K562 (cell line): ENCODE measurements around the gene PHLDB2. TPM values are rescaled to one million over a fixed set of nuclear protein-coding genes. Genes with fewer than 3 reads are reported as not detected.
"Not testable (repeated sequence)": the region's sequence is repeated elsewhere in the genome, so short reads cannot be mapped to it uniquely, and the experiment has no call there.

Source experiments
- ATAC-seq: fragments of 200-7000 bp; cut with Tn5 transposase; 3 replicates; pipeline ENCODE4 v1.9.1; 2020; ENCODE audit warnings: moderate library complexity
- BruUV-seq: library from RNA; stranded (reverse); fragments of 400-500 nt; replicated peaks from 2 replicates; lab custom pipeline; 2021; lab: Mats Ljungman, UMichigan
- CTCF ChIA-PET: fragments of 300-600 bp; formaldehyde crosslinking; extraction: SDS; loops from one replicate; lab custom pipeline; 2021; ENCODE audit warnings: low intra/inter-chr PET ratio; lab: Yijun Ruan, JAX
- POLR2A ChIA-PET: fragments of 300-600, 350-650 bp; sonication (Branson Sonifier 250); formaldehyde crosslinking; extraction: SDS; loops from one replicate; lab custom pipeline; 2021; ENCODE audit warnings: antibody characterized with exemption, inconsistent platforms; lab: Yijun Ruan, JAX
- DNase-seq, 4 experiments: peaks; one replicate each; pipeline versions ENCODE4 v3.0.0 to v3.0.0-alpha.2; 2011 to 2018; ENCODE audit warnings: low spot score in 3 of 4, mixed read lengths in 3 of 4; ENCODE audit errors: extremely low read depth in 1 of 4
- FAIRE-seq: peaks from 2 replicates; lab custom pipeline; 2011; peaks lifted over from hg19 to GRCh38; lab: Jason Lieb, UNC
- H2AFZ ChIP-seq: 2 replicates; pipeline ENCODE4 v1.6.0; 2011; ENCODE audit warnings: low read depth, low read length, control low read depth, inconsistent platforms
- H3K27ac ChIP-seq: fragments of 200-600 bp; 3 replicates; pipeline ENCODE4 v1.8.0; 2011; ENCODE audit warnings: low read depth, mild to moderate bottlenecking, control low read depth, inconsistent platforms, low read length, moderate library complexity, mixed read lengths; ENCODE audit errors: extremely low read depth
- H3K27me3 ChIP-seq, 2 experiments: fragments of 300-600 bp in 1 of 2; 2 replicates in 1 of 2; 3 replicates in 1 of 2; pipeline versions ENCODE4 v1.6.0 to v1.8.0; 2011; ENCODE audit warnings: inconsistent platforms in 2 of 2, low read length in 2 of 2, mild to moderate bottlenecking in 1 of 2, mixed read lengths in 1 of 2, moderate library complexity in 1 of 2; ENCODE audit not compliant: control insufficient read depth in 2 of 2, insufficient read depth in 2 of 2
- H3K36me3 ChIP-seq: fragments of 300-600 bp; 3 replicates; pipeline ENCODE4 v1.8.0; 2011; ENCODE audit warnings: mild to moderate bottlenecking, low read length, inconsistent platforms; ENCODE audit not compliant: control insufficient read depth, insufficient read depth
- H3K4me1 ChIP-seq, 2 experiments: fragments of 200-600 bp in 1 of 2; replicated peaks in 1 of 2; 2 replicates in 1 of 2; 3 replicates in 1 of 2; pipeline versions ENCODE4 v1.5.1 to v1.8.0; 2011; ENCODE audit warnings: inconsistent platforms in 2 of 2, low read length in 2 of 2, mild to moderate bottlenecking in 1 of 2, mixed read lengths in 1 of 2, moderate library complexity in 1 of 2; ENCODE audit not compliant: control insufficient read depth in 2 of 2, insufficient read depth in 2 of 2
- H3K4me2 ChIP-seq: 2 replicates; pipeline ENCODE4 v1.6.1; 2011; ENCODE audit warnings: low read length, control low read depth, inconsistent platforms, mixed read lengths; ENCODE audit not compliant: insufficient read depth
- H3K4me3 ChIP-seq: fragments of 200-600 bp; sonication (generic), shearing (Covaris generic); 2 replicates; pipeline ENCODE4 v1.5.1; 2016; ENCODE audit warnings: control low read depth, inconsistent platforms
- H3K79me2 ChIP-seq: fragments of 200-600 bp; 3 replicates; pipeline ENCODE4 v1.8.0; 2011; ENCODE audit warnings: low read length, inconsistent platforms; ENCODE audit not compliant: control insufficient read depth, insufficient read depth
- H3K9ac ChIP-seq, 2 experiments: 2 replicates each; pipeline versions ENCODE4 v1.6.0 to v1.6.1; 2011; ENCODE audit warnings: low read depth in 2 of 2, low read length in 2 of 2, control low read depth in 1 of 2, inconsistent platforms in 1 of 2, mild to moderate bottlenecking in 1 of 2, mixed read lengths in 1 of 2; ENCODE audit not compliant: insufficient read depth in 1 of 2
- H3K9me1 ChIP-seq: one replicate; pipeline ENCODE4 v1.6.0; 2011; ENCODE audit warnings: inconsistent platforms, mild to moderate bottlenecking, low read length, moderate library complexity; ENCODE audit not compliant: control insufficient read depth, insufficient read depth
- H3K9me3 ChIP-seq: replicated peaks from 2 replicates; pipeline ENCODE4 v1.5.1; 2011; ENCODE audit warnings: low read depth, low read length, inconsistent platforms; ENCODE audit not compliant: control insufficient read depth, insufficient read depth
- H4K20me1 ChIP-seq: replicated peaks from 2 replicates; pipeline ENCODE4 v1.6.1; 2011; ENCODE audit warnings: low read length, inconsistent platforms, mixed read lengths; ENCODE audit not compliant: control insufficient read depth, insufficient read depth
- CXXC5 ChIP-seq: fragments of 250-450 bp; sonication (Bioruptor Pico); IDR thresholded peaks from 2 replicates; pipeline ENCODE4 v1.8.0; 2022; ENCODE audit warnings: inconsistent platforms, mild to moderate bottlenecking, moderate library complexity
- GATA2 ChIP-seq: sonication (generic); formaldehyde crosslinking; IDR thresholded peaks from 2 replicates; pipeline ENCODE4 v1.4.0; 2020; ENCODE audit warnings: mild to moderate bottlenecking, missing genetic modification reagents
- HLTF ChIP-seq: fragments of 450-650 bp; IDR thresholded peaks from 2 replicates; pipeline ENCODE4 v1.6.1; 2016
- KLF10 ChIP-seq: fragments of 250-450 bp; sonication (Bioruptor Pico); IDR thresholded peaks from 2 replicates; pipeline ENCODE4 v1.6.1; 2021; ENCODE audit warnings: matching md5 sums
- WGBS: fragments of 100-300 bp; shearing (Covaris generic); methylation state at CpG from one replicate; pipeline ENCODE4 v1.1.6; 2016; ENCODE audit warnings: low coverage, mixed read lengths; ENCODE audit not compliant: insufficient coverage; ENCODE audit errors: missing lambda C conversion rate; 5-methylcytosine and 5-hydroxymethylcytosine counted together
- in situ Hi-C: fragments of 300-500 bp; cut with MboI; formaldehyde crosslinking; loops from 4 replicates; pipeline ENCODE4 v1.15.0; 2018; ENCODE audit warnings: inconsistent platforms, mixed read lengths
- intact Hi-C: fragments of 100-400 bp; cut with micrococcal nuclease; formaldehyde crosslinking; loops from 2 replicates; pipeline ENCODE4 v1.14.2; 2022
- polyA plus RNA-seq, 8 experiments: library from polyadenylated mRNA; depleted of rRNA in 4 of 8; stranded (reverse) in 5 of 8; unstranded in 3 of 8; fragments of >200 nt; fragmentation: Nextera tagmentation in 2 of 8; fragmentation: Illumina TruSeq in 1 of 8; extraction: Ambion mirVana in 2 of 8; extraction: Trizol in 1 of 8; gene quantifications; 2 replicates each; pipeline versions ENCODE4 v1.2.1 to v1.2.3, GENCODE V29; 2011 to 2014; ENCODE audit warnings: inconsistent platforms in 1 of 8, missing spikeins in 1 of 8
- total RNA-seq, 7 experiments: library from RNA; depleted of rRNA in 6 of 7; stranded (reverse); fragments of >200 nt in 6 of 7; fragmentation: Illumina TruSeq in 2 of 7; extraction: Trizol in 2 of 7; gene quantifications; 2 replicates each; pipeline versions ENCODE4 v1.2.1 to v1.2.3, GENCODE V29; 2011 to 2021; ENCODE audit warnings: low replicate concordance in 1 of 7

PHLDB2 gene
- total and polyA plus RNA-seq, 9 of the 15 experiments (the other 6 are each of a cell fraction or from before 2014, with no cell fraction given) = 0.04 TPM; not detected in 8

GRCh38 chr3:111813979-111814378, 45.1 kb upstream of the PHLDB2 start:
- ATAC-seq (no peak), DNase-seq (no peak), FAIRE-seq (no peak)
- in situ Hi-C loops = no loop called here
- POLR2A ChIA-PET = no interaction called here
- no peak overlapping the region for H3K4me2 ChIP-seq
- CTCF ChIA-PET = no interaction called here
- no peak overlapping the region for H3K9ac ChIP-seq
- H3K27ac ChIP-seq = no peak overlapping the region
- no peak for TF ChIP-seq CXXC5 (CRISPR knock-in tag)
- no peak for TF ChIP-seq GATA2
- no peak for TF ChIP-seq KLF10 (CRISPR knock-in tag)
- no peak for TF ChIP-seq HLTF
- TF ChIP-seq, all 486 proteins: peak for 0
- Histone ChIP-seq H2AFZ (no peak overlapping the region), H4K20me1 (no peaks in the 10 kb centered on the region), H3K27me3 (no peaks in the 10 kb centered on the region), H3K4me3 (no peak overlapping the region), H3K9me3 (no peaks in the 10 kb centered on the region), H3K4me1 (no peaks in the 10 kb centered on the region), H3K36me3 (no peaks in the 10 kb centered on the region), H3K79me2 (no peaks in the 10 kb centered on the region), H3K9me1 (no peaks in the 10 kb centered on the region)
- BruUV-seq = no TSS peak
- 0% methylated on average over 1 of the region's 1 CpG for WGBS
- intact Hi-C loops = no loop called here

GRCh38 chr3:111816771-111817170, 42.3 kb upstream of the PHLDB2 start:
- H2AFZ ChIP-seq, H3K4me1 ChIP-seq, H3K9ac ChIP-seq, intact Hi-C loops, FAIRE-seq, H3K27me3 ChIP-seq, H3K4me2 ChIP-seq, H3K27ac ChIP-seq, POLR2A ChIA-PET, H4K20me1 ChIP-seq, CTCF ChIA-PET, H3K79me2 ChIP-seq, H3K9me1 ChIP-seq, in situ Hi-C loops, H3K36me3 ChIP-seq, DNase-seq, H3K9me3 ChIP-seq, ATAC-seq, BruUV-seq, H3K4me3 ChIP-seq: not testable (repeated sequence)
- 0% methylated on average over 1 of the region's 1 CpG for WGBS
